HepG2 (cell line): ENCODE measurements around the gene ANKRD44.

Experiments used
- HOXA9 ChIP-seq: sonication (generic); formaldehyde crosslinking; IDR thresholded peaks from 2 replicates; pipeline ENCODE4 v1.8.1; 2022; ENCODE audit warnings: missing genetic modification reagents, mild to moderate bottlenecking, moderate library complexity, borderline replicate concordance
- MTF1 ChIP-seq: sonication (generic); formaldehyde crosslinking; IDR thresholded peaks from 2 replicates; pipeline ENCODE4 v1.5.0; 2020; ENCODE audit warnings: missing genetic modification reagents
- RXRA ChIP-seq: sonication (generic); formaldehyde crosslinking; IDR thresholded peaks from 2 replicates; pipeline ENCODE4 v1.5.1; 2020; ENCODE audit warnings: missing genetic modification reagents
- TAF15 ChIP-seq: fragments of 200-400 bp; formaldehyde crosslinking; IDR thresholded peaks from one replicate; pipeline ENCODE4 v1.6.1; 2018; ENCODE audit warnings: mild to moderate bottlenecking, low read depth, low read length; ENCODE audit not compliant: poor library complexity, severe bottlenecking
- U2AF2 ChIP-seq: fragments of 200-400 bp; formaldehyde crosslinking; IDR thresholded peaks from 2 replicates; pipeline ENCODE4 v1.6.1; 2017; ENCODE audit warnings: low read depth, mild to moderate bottlenecking, low read length
- ZNF274 ChIP-seq: sonication (generic); formaldehyde crosslinking; IDR thresholded peaks from 2 replicates; pipeline ENCODE4 v1.5.1; 2020; ENCODE audit warnings: mild to moderate bottlenecking, missing genetic modification reagents
- ZNF333 ChIP-seq: sonication (generic); formaldehyde crosslinking; IDR thresholded peaks from 2 replicates; pipeline ENCODE4 v1.4.0; 2020; ENCODE audit warnings: mild to moderate bottlenecking, missing genetic modification reagents, borderline replicate concordance
- ZNF709 ChIP-seq: sonication (generic); formaldehyde crosslinking; IDR thresholded peaks from 2 replicates; pipeline ENCODE4 v1.5.0; 2020; ENCODE audit warnings: mild to moderate bottlenecking, missing genetic modification reagents
- TF ChIP-seq, protein P1 (sequence below): sonication (generic); formaldehyde crosslinking; IDR thresholded peaks from 2 replicates; pipeline ENCODE4 v1.4.0; 2020; ENCODE audit warnings: missing genetic modification reagents

DNA sequence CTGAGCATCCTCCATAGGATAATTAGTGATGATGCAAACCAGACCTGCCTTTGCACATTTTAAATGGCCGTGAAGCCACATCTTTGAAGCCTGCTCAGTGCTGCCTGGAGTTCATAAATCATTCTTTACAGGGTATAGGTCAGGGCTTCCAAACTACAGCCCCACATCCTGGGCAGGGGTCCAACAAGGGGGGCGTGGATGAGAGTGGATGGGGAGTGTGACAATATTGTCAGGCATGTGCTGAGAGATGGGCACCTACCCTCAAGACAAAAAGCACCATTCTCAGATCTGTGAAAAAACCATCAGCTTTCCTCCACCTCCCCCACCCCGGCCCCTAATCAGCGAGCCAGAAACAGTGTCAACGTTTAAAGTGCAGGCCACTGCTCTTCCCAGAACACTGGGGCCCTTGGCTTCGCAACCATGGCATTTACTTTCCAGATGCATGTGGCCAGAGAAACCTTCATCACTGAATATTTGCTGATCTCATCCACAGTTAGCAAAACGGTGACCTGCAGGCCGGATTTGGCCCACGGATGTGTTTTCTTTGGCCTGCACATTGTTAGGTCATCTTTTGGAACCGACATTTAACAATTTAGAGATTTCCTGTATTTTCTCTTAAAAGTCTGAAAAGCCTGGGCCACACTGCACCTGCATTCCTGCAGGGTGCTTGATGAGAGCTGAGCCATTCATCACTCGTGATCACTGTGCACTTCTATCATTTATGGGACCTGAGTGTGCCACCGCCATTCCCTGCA, 130.7 kb downstream of the ANKRD44 start:
- TF ChIP-seq ZNF333 (CRISPR knock-in tag) (no peak), ZNF709 (CRISPR knock-in tag) (no peak), ZNF274 (no peak), HOXA9 (CRISPR knock-in tag) (no peak), U2AF2 (no peak), TAF15 (no peak), RXRA (no peak), MTF1 (no peak)
- TF ChIP-seq, protein P1, sequence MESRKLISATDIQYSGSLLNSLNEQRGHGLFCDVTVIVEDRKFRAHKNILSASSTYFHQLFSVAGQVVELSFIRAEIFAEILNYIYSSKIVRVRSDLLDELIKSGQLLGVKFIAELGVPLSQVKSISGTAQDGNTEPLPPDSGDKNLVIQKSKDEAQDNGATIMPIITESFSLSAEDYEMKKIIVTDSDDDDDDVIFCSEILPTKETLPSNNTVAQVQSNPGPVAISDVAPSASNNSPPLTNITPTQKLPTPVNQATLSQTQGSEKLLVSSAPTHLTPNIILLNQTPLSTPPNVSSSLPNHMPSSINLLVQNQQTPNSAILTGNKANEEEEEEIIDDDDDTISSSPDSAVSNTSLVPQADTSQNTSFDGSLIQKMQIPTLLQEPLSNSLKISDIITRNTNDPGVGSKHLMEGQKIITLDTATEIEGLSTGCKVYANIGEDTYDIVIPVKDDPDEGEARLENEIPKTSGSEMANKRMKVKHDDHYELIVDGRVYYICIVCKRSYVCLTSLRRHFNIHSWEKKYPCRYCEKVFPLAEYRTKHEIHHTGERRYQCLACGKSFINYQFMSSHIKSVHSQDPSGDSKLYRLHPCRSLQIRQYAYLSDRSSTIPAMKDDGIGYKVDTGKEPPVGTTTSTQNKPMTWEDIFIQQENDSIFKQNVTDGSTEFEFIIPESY (CRISPR knock-in tag), result no peak
